Iris pigment epithelial cell (primary cell): ENCODE results near the gene SLC19A2.
A peak's percentile ranks its signal among the peaks of the same experiment; 100 is the strongest.

Experiments
- DNase-seq: peaks from one replicate; pipeline ENCODE4 v3.0.0-alpha.2; 2011; ENCODE audit warnings: low read depth

The SLC19A2 gene

GRCh38 chr1:169474302-169474995 lies 11.3 kb downstream of the SLC19A2 start:
- no peak for DNase-seq

- DNase-seq, result no peak
Observed at GRCh38 chr1:169473347-169473746, 12.4 kb downstream of the SLC19A2 start.

GRCh38 chr1:169472738-169473137 lies 13.0 kb downstream of the SLC19A2 start:
- peak; percentile 50 for DNase-seq

DNA sequence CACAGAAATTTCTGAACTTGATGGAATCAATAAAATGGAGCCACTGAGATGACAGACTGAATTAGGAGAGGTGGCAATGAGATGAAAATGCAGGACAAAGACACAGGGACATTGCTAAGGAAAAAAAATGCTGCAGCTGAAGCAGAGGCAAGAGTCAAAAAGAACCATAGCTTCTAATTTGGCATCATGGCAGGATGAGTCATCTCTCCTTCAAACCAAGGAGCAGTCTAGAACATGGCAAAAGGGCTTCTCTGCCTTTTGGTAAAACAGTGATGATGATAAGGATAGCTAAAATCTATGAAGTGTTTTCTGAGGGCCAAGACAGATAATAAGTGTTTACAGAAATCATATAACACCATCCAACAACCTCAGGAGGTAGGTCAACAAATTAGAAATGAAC lies 16.8 kb downstream of the SLC19A2 start:
- no peak for DNase-seq

- peak; percentile 52 for DNase-seq
Observed at GRCh38 chr1:169466259-169467230, 19.2 kb downstream of the SLC19A2 start.

- no peak for DNase-seq
Observed at GRCh38 chr1:169465281-169465680, 20.5 kb downstream of the SLC19A2 start.

GRCh38 chr1:169462385-169462784 lies 23.4 kb downstream of the SLC19A2 start:
- DNase-seq, result no peak

- DNase-seq, result no peak
Observed at GRCh38 chr1:169461390-169462000, 24.2 kb downstream of the SLC19A2 start.

DNA sequence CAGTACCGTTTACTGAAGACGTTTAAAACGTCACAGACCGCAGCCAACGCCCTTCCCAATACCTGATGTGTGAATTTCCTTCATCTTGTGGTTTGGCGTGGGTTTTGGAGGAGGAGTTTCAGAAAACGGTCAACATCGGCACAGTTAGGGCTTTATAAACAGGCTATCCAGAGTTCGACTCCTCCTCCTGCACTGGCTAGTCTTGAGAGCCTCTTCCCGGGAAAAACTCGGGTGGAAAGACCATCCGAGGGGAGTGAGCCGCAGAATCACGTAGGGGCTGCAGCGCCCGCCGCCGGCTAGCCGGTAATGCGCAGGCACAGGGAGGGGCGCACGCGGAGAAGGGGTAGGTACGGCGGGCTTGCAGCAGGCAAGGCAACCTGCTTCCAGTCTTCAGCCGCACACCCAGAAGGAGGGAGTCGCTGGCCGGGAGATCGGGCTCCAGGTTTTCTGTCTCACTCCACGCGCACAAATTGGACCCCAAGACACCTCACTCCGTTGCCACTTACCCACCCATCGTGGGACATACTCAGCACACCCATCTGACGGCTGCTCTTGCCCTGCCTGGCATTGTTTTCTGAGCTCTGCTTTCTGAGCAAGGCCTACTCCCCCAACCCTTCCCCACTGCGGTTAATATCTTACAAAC lies 25.4 kb downstream of the SLC19A2 start:
- peak; percentile 62 for DNase-seq

DNA sequence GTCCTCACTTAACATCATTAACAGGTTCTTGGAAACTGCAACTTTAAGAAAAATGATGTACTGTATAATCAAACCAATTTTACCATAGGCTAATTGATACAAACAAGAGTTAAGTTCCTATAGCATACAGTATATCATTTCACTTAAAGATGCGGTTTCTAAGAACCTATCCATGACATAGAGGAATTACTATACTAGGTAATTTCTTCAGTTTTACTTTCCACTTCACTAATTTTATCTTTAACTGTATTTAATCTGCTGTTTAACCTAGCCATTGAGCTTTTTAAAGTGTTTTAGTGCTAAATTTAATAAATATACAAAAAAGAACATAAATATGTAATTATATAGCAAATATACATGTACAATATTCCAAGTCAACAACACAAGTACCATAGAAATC lies 28.3 kb downstream of the SLC19A2 start:
- no peak for DNase-seq

DNA sequence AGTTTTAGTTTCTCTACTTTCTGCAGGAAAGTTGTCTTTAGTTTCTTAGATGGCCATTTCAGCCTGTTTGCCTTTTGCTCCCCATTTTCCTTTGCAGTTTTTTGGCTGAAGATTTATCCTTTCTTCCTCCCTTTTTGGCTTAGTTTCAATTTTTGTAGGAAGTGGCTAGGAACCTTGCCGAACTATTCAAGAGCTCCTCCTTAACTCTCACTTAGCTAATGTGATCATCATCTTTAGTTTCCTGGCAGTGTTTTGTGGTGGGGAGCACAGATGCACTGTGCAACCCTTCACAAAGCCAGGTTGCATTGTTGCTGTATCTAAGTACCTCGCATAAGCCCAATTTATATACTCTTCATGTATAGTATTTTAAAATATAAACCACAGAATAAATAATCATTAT lies 29.7 kb downstream of the SLC19A2 start:
- DNase-seq, result no peak

- DNase-seq, result no peak
Observed at GRCh38 chr1:169452921-169453320, 32.8 kb downstream of the SLC19A2 start.

DNA sequence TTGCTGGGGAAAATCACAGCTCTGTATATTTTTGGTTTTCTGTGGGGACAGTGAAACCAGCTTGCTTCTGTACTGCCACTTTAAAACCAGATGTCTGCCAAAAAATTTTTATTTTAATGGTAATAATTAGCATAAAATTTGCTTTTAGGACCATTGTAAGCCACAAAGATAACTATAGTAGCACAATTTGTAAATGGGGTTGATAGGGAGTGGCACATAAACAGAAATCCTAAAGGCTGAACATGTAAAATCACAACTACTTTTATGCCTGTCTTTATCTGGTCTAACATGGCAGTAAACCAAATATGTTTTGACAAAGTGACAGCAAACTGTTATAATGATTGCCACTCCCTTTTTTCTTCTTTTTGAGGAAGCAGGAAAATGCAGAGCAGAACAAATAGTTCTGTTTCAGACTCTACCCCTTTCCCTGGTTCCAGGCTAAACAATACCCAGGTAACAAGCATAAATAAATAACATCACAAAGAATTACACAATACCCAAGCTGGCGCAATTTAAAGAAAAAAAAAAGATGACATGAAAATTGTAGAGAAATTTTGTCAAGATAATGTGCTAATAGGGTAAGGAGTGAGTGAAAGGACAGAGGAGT lies 34.4 kb downstream of the SLC19A2 start:
- no peak for DNase-seq

DNA sequence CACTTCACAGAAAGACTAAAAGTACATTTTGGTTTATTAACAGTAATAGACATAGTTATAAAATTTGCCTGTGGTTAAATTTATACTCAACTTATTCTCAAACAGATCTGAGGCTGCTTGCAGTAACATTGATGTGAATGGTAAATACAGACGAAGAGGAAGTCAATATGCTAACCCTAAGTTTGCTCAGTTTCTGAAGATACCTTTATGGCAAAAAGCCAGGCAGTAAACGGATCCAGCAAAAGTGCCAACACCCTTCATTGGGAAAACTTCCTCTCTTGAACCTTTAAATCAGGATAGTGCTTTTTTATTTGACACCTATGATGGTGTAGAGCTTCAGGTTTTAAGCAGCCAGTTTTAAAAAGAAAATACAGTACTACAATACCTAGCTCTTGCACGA lies 41.8 kb downstream of the SLC19A2 start:
- no peak for DNase-seq

- DNase-seq, result peak; percentile 50
Observed at GRCh38 chr1:169427081-169427641, 58.6 kb downstream of the SLC19A2 start, which contains the start of gene CCDC181. TSS of gene CCDC181 (minus strand) at chr1:169427474. CDS start at chr1:169424927, 2,547 bp downstream.

GRCh38 chr1:169426174-169426705 lies 59.5 kb downstream of the SLC19A2 start:
- DNase-seq, result peak; percentile 7

- no peak for DNase-seq
Observed at GRCh38 chr1:169421309-169421708, 64.4 kb downstream of the SLC19A2 start.

- no peak for DNase-seq
Observed at GRCh38 chr1:169414952-169415351, 70.8 kb downstream of the SLC19A2 start.
